GM23248 (cell line): ENCODE results near the gene ZNF14. TPM values are rescaled to one million over a fixed set of nuclear protein-coding genes. Genes with fewer than 3 reads are reported as not detected.
A peak's percentile ranks its signal among the peaks of the same experiment; 100 is the strongest.

Source experiments
- DNase-seq: peaks from one replicate; pipeline ENCODE4 v3.0.0-alpha.2; 2015
- H2AFZ ChIP-seq: fragments of 200-600 bp; sonication (generic); 2 replicates; pipeline ENCODE4 v1.6.1; 2016; ENCODE audit warnings: antibody characterized with exemption
- H3F3A ChIP-seq: fragments of 200-600 bp; sonication (generic); 2 replicates; pipeline ENCODE4 v1.6.1; 2016; ENCODE audit warnings: mild to moderate bottlenecking, antibody characterized with exemption, mixed run types; ENCODE audit not compliant: insufficient read depth
- H3K27ac ChIP-seq: fragments of 200-600 bp; sonication (generic); 2 replicates; pipeline ENCODE4 v1.5.1; 2016; ENCODE audit warnings: mild to moderate bottlenecking
- H3K27me3 ChIP-seq: fragments of 200-600 bp; sonication (generic); replicated peaks from 2 replicates; pipeline ENCODE4 v1.6.1; 2016; ENCODE audit warnings: mild to moderate bottlenecking; ENCODE audit not compliant: insufficient read depth
- H3K36me3 ChIP-seq: fragments of 200-600 bp; sonication (generic); 2 replicates; pipeline ENCODE4 v1.6.1; 2016; ENCODE audit warnings: low read depth, mild to moderate bottlenecking
- H3K4me1 ChIP-seq: fragments of 200-600 bp; sonication (generic); 2 replicates; pipeline ENCODE4 v1.6.1; 2016; ENCODE audit warnings: mild to moderate bottlenecking; ENCODE audit not compliant: insufficient read depth
- H3K4me2 ChIP-seq: fragments of 200-600 bp; sonication (generic); one replicate; pipeline ENCODE4 v1.6.1; 2016; ENCODE audit warnings: mild to moderate bottlenecking; ENCODE audit not compliant: unreplicated experiment
- H3K4me3 ChIP-seq: fragments of 200-600 bp; sonication (generic); 2 replicates; pipeline ENCODE4 v1.5.1; 2016; ENCODE audit warnings: mild to moderate bottlenecking
- H3K79me2 ChIP-seq: fragments of 200-600 bp; sonication (generic); 2 replicates; pipeline ENCODE4 v1.6.1; 2016; ENCODE audit warnings: mild to moderate bottlenecking; ENCODE audit not compliant: insufficient read depth
- H3K9ac ChIP-seq: fragments of 200-600 bp; sonication (generic); 2 replicates; pipeline ENCODE4 v1.6.1; 2016; ENCODE audit warnings: mild to moderate bottlenecking
- H3K9me2 ChIP-seq: fragments of 200-600 bp; sonication (generic); 2 replicates; pipeline ENCODE4 v1.6.1; 2016; ENCODE audit warnings: mixed run types, mild to moderate bottlenecking, moderate library complexity; ENCODE audit not compliant: insufficient read depth
- H3K9me3 ChIP-seq: fragments of 200-600 bp; sonication (generic); one replicate; pipeline ENCODE4 v1.6.1; 2017; ENCODE audit warnings: low read depth
- H4K20me1 ChIP-seq: fragments of 200-600 bp; sonication (generic); 2 replicates; pipeline ENCODE4 v1.6.0; 2016; ENCODE audit not compliant: insufficient read depth
- EZH2 ChIP-seq: fragments of 200-600 bp; sonication (generic); IDR thresholded peaks from 2 replicates; pipeline ENCODE4 v1.6.1; 2018; ENCODE audit warnings: antibody characterized with exemption, mild to moderate bottlenecking; ENCODE audit not compliant: insufficient read depth, poor library complexity, severe bottlenecking
- EZH2phosphoT487 ChIP-seq: fragments of 200-600 bp; sonication (generic); IDR thresholded peaks from 2 replicates; pipeline ENCODE4 v1.6.1; 2018; ENCODE audit warnings: antibody characterized with exemption, moderate library complexity, mild to moderate bottlenecking, low read depth; ENCODE audit not compliant: insufficient read depth
- WGBS, 2 experiments: methylation state at CpG; one replicate each; pipeline ENCODE4 v1.1.6; 2015 to 2017; ENCODE audit warnings: low lambda C conversion rate in 2 of 2, low coverage in 1 of 2; ENCODE audit errors: missing lambda C conversion rate in 2 of 2; 5-methylcytosine and 5-hydroxymethylcytosine counted together
- in situ Hi-C: fragments of 300-500 bp; cut with MboI; formaldehyde crosslinking; loops from 2 replicates; pipeline ENCODE4 v1.15.0; 2020
- polyA plus RNA-seq: library from polyadenylated mRNA; unstranded; fragments of >200 nt; fragmentation: Nextera tagmentation; extraction: Ambion mirVana; gene quantifications from 2 replicates; pipeline ENCODE4 v1.2.1, GENCODE V29; 2016
- total RNA-seq: library from RNA; depleted of rRNA; stranded (reverse); fragments of >200 nt; shearing (Covaris generic); gene quantifications from 2 replicates; pipeline ENCODE4 v1.2.3, GENCODE V29; 2014

The ZNF14 gene
- total and polyA plus RNA-seq, 2 experiments from 2014 or later = 3.3 to 3.8 TPM

GRCh38 chr19:19737559-19738332 is 4.8 kb upstream of the ZNF14 start:
- no peaks in the 10 kb centered on the region for H3K9me3 ChIP-seq
- TF ChIP-seq EZH2 (no peak), EZH2phosphoT487 (no peak)
- no peak for DNase-seq

GRCh38 chr19:19721896-19722295 is 11.0 kb downstream of the ZNF14 start:
- Histone ChIP-seq H2AFZ (no peak overlapping the region), H3K27ac (no peak overlapping the region), H3K79me2 (peaks cover 63% of the 10 kb centered on the region), H3K4me2 (no peak overlapping the region), H3K4me1 (no peaks in the 10 kb centered on the region), H3F3A (no peaks in the 10 kb centered on the region), H3K27me3 (no peaks in the 10 kb centered on the region), H4K20me1 (no peaks in the 10 kb centered on the region), H3K4me3 (no peak overlapping the region), H3K36me3 (0 out of 2 replicates have a peak, but pooled peaks cover 15% of the 10 kb centered on the region), H3K9ac (no peak overlapping the region), H3K9me3 (peaks cover 5% of the 10 kb centered on the region), H3K9me2 (no peaks in the 10 kb centered on the region)
- in situ Hi-C loops = no loop called here
- DNase-seq = no peak
- no peak for TF ChIP-seq EZH2phosphoT487
- TF ChIP-seq EZH2 = no peak
- WGBS, 2 experiments = 95 to 100% methylated on average over 2 of the region's 2 CpGs

More at GRCh38 chr19:19737559-19738332, 4.8 kb upstream of the ZNF14 start:
- Histone ChIP-seq H3K9ac (no peak overlapping the region), H3K27ac (no peak overlapping the region), H3K4me3 (no peak overlapping the region), H4K20me1 (no peaks in the 10 kb centered on the region), H3K4me2 (no peak overlapping the region), H3K4me1 (no peaks in the 10 kb centered on the region), H3K79me2 (peaks cover 2% of the 10 kb centered on the region), H3K9me2 (no peaks in the 10 kb centered on the region), H3F3A (no peaks in the 10 kb centered on the region), H3K27me3 (no peaks in the 10 kb centered on the region), H3K36me3 (no peaks in the 10 kb centered on the region), H2AFZ (no peak overlapping the region)
- in situ Hi-C loops = no loop called here
- 36% methylated on average over 8 of the region's 8 CpGs for WGBS, 2 experiments

- WGBS, 2 experiments = 95 to 100% methylated on average over 2 of the region's 2 CpGs
- TF ChIP-seq EZH2 (no peak), EZH2phosphoT487 (no peak)
- Histone ChIP-seq H3K9me2 (no peaks in the 10 kb centered on the region), H3K4me2 (no peak overlapping the region), H3K27ac (no peak overlapping the region), H2AFZ (no peak overlapping the region), H3K4me1 (no peaks in the 10 kb centered on the region), H3K9ac (no peak overlapping the region), H4K20me1 (no peaks in the 10 kb centered on the region), H3K9me3 (peaks cover 16% of the 10 kb centered on the region), H3K27me3 (no peaks in the 10 kb centered on the region), H3K36me3 (0 out of 2 replicates have a peak, but pooled peaks cover 19% of the 10 kb centered on the region), H3K4me3 (no peak overlapping the region), H3F3A (no peaks in the 10 kb centered on the region), H3K79me2 (peaks cover 75% of the 10 kb centered on the region)
- no peak for DNase-seq
- in situ Hi-C loops = no loop called here
These were observed 13.1 kb downstream of the ZNF14 start for GRCh38 chr19:19719798-19720197.

GRCh38 chr19:19711934-19712828 is 20.7 kb downstream of the ZNF14 start:
- in situ Hi-C loops = no loop called here
- 96 to 97% methylated on average over 10 of the region's 10 CpGs for WGBS, 2 experiments
- peaks cover 55% of the 10 kb centered on the region for H3K36me3 ChIP-seq

More at GRCh38 chr19:19711934-19712828, 20.7 kb downstream of the ZNF14 start:
- no peaks in the 10 kb centered on the region for H3K4me1 ChIP-seq
- H3K27ac ChIP-seq = no peak overlapping the region
- peaks cover 49% of the 10 kb centered on the region for H3K9me3 ChIP-seq
- 0 out of 2 replicates have a peak overlapping the region, but pooled peaks have one; percentile 7 for H3K4me3 ChIP-seq
- peaks cover 15% of the 10 kb centered on the region for H3K79me2 ChIP-seq
- H3K4me2 ChIP-seq = no peak overlapping the region
- no peak for TF ChIP-seq EZH2
- no peak for TF ChIP-seq EZH2phosphoT487
- H3K9ac ChIP-seq = no peak overlapping the region
- H3F3A ChIP-seq = peaks cover 26% of the 10 kb centered on the region
- DNase-seq = no peak
- H4K20me1 ChIP-seq = no peaks in the 10 kb centered on the region
- no peak overlapping the region for H2AFZ ChIP-seq
- no peaks in the 10 kb centered on the region for H3K9me2 ChIP-seq
- no peaks in the 10 kb centered on the region for H3K27me3 ChIP-seq
